Neuronal stem cell (in vitro differentiated cells): ENCODE measurements around the gene CNTNAP2.

ENCODE experiments used
- DNase-seq: peaks from one replicate; pipeline ENCODE4 v3.0.0-alpha.2; 2013; ENCODE audit warnings: low spot score
- H2AFZ ChIP-seq: one replicate; pipeline ENCODE4 v1.6.1; 2013; ENCODE audit warnings: mild to moderate bottlenecking, low read length, inconsistent platforms
- H2AK5ac ChIP-seq: 2 replicates; pipeline ENCODE4 v1.6.1; 2013; ENCODE audit warnings: low read depth, mild to moderate bottlenecking, inconsistent platforms, low read length, moderate library complexity, mixed read lengths
- H2BK120ac ChIP-seq: 2 replicates; pipeline ENCODE4 v1.6.1; 2013; ENCODE audit warnings: low read depth, mild to moderate bottlenecking, inconsistent platforms, low read length, moderate library complexity, mixed read lengths
- H2BK12ac ChIP-seq: one replicate; pipeline ENCODE4 v1.6.1; 2013; ENCODE audit warnings: low read length, inconsistent platforms
- H2BK15ac ChIP-seq: 2 replicates; pipeline ENCODE4 v1.6.1; 2013; ENCODE audit warnings: mild to moderate bottlenecking, low read length, inconsistent platforms, mixed read lengths
- H2BK5ac ChIP-seq: one replicate; pipeline ENCODE4 v1.6.1; 2013; ENCODE audit warnings: inconsistent platforms, mild to moderate bottlenecking, low read length, moderate library complexity
- H3K14ac ChIP-seq: one replicate; pipeline ENCODE4 v1.6.1; 2013; ENCODE audit warnings: low read length, inconsistent platforms
- H3K18ac ChIP-seq: 2 replicates; pipeline ENCODE4 v1.6.1; 2013; ENCODE audit warnings: low read length, inconsistent platforms
- H3K23ac ChIP-seq: 2 replicates; pipeline ENCODE4 v1.6.1; 2013; ENCODE audit warnings: low read depth, mild to moderate bottlenecking, mixed read lengths, low read length, inconsistent platforms; ENCODE audit not compliant: poor library complexity
- H3K27ac ChIP-seq: replicated peaks from 3 replicates; pipeline ENCODE4 v1.5.1; 2013; ENCODE audit warnings: low read length, inconsistent platforms
- H3K27me3 ChIP-seq, 3 experiments: 2 replicates each; pipeline ENCODE4 v1.6.1; 2013; ENCODE audit warnings: low read length in 3 of 3, mild to moderate bottlenecking in 2 of 3, inconsistent platforms in 1 of 3, low read depth in 1 of 3, mixed read lengths in 1 of 3, moderate library complexity in 1 of 3; ENCODE audit not compliant: control insufficient read depth in 3 of 3, insufficient read depth in 3 of 3
- H3K36me3 ChIP-seq, 2 donors: replicated peaks in 1 of 2; 2 replicates each; pipeline ENCODE4 v1.6.1; 2013; ENCODE audit warnings: low read length in 2 of 2; ENCODE audit not compliant: control insufficient read depth in 2 of 2, insufficient read depth in 2 of 2
- H3K4ac ChIP-seq: 2 replicates; pipeline ENCODE4 v1.6.1; 2013; ENCODE audit warnings: inconsistent platforms, mild to moderate bottlenecking, low read length, moderate library complexity
- H3K4me1 ChIP-seq, 2 donors: 1 replicate in 1 of 2; 2 replicates in 1 of 2; pipeline ENCODE4 v1.6.1; 2013; ENCODE audit warnings: low read length in 2 of 2, low read depth in 1 of 2; ENCODE audit not compliant: control insufficient read depth in 2 of 2, insufficient read depth in 1 of 2
- H3K4me2 ChIP-seq: one replicate; pipeline ENCODE4 v1.6.1; 2013; ENCODE audit warnings: mild to moderate bottlenecking, low read length, inconsistent platforms; ENCODE audit not compliant: insufficient read depth, poor library complexity, severe bottlenecking
- H3K4me3 ChIP-seq, 2 donors: 2 replicates each; pipeline ENCODE4 v1.5.1; 2013; ENCODE audit warnings: low read length in 2 of 2, mild to moderate bottlenecking in 2 of 2, inconsistent platforms in 1 of 2, moderate library complexity in 1 of 2
- H3K79me1 ChIP-seq: one replicate; pipeline ENCODE4 v1.6.1; 2013; ENCODE audit warnings: low read depth, mild to moderate bottlenecking, inconsistent platforms, low read length, moderate library complexity
- H3K9ac ChIP-seq: one replicate; pipeline ENCODE4 v1.6.1; 2013; ENCODE audit warnings: mild to moderate bottlenecking, low read depth, low read length, inconsistent platforms; ENCODE audit not compliant: poor library complexity
- H3K9me3 ChIP-seq, 2 donors: replicated peaks in 1 of 2; 2 replicates each; pipeline versions ENCODE3 to v1.6.1; 2013; ENCODE audit warnings: low read length in 2 of 2, mild to moderate bottlenecking in 2 of 2, inconsistent platforms in 1 of 2, low read depth in 1 of 2, mixed read lengths in 1 of 2, moderate library complexity in 1 of 2; ENCODE audit not compliant: control insufficient read depth in 2 of 2, insufficient read depth in 1 of 2
- H4K8ac ChIP-seq: one replicate; pipeline ENCODE4 v1.6.1; 2013; ENCODE audit warnings: low read depth, mild to moderate bottlenecking, inconsistent platforms, low read length, moderate library complexity
- H4K91ac ChIP-seq: one replicate; pipeline ENCODE4 v1.6.1; 2013; ENCODE audit warnings: low read length, low read depth, mild to moderate bottlenecking, inconsistent platforms; ENCODE audit not compliant: poor library complexity
- WGBS, 2 donors: extraction: QIAGEN DNeasy Blood & Tissue Kit; methylation state at CpG; one replicate each; pipeline ENCODE4 v1.1.7; 2013; ENCODE audit warnings: missing lambda C conversion rate in 2 of 2, mixed read lengths in 1 of 2; ENCODE audit not compliant: insufficient read length in 2 of 2, insufficient replicate concordance in 1 of 2; ENCODE audit errors: extremely low coverage in 2 of 2; 5-methylcytosine and 5-hydroxymethylcytosine counted together

CNTNAP2 gene

GRCh38 chr7:146285418-146285817, 168.8 kb downstream of the CNTNAP2 start:
- no peak overlapping the region for H3K4me3 ChIP-seq
- H2BK120ac ChIP-seq = no peak overlapping the region
- no peak overlapping the region for H2BK12ac ChIP-seq
- WGBS, 2 donors = no CpG with 5 or more reads among the region's 3 CpGs
- H3K4me1 ChIP-seq = no peaks in the 10 kb centered on the region
- no peak overlapping the region for H3K27ac ChIP-seq
- no peak overlapping the region for H3K9ac ChIP-seq
- no peaks in the 10 kb centered on the region for H3K27me3 ChIP-seq
- H3K36me3 ChIP-seq = no peaks in the 10 kb centered on the region
- no peak overlapping the region for H3K4me2 ChIP-seq
- H3K4ac ChIP-seq = no peak overlapping the region
- H2AFZ ChIP-seq = no peak overlapping the region
- H3K14ac ChIP-seq = no peak overlapping the region
- H2AK5ac ChIP-seq = no peak overlapping the region
- no peak overlapping the region for H4K91ac ChIP-seq
- no peak for DNase-seq
- H3K23ac ChIP-seq = no peak overlapping the region
- no peak overlapping the region for H2BK5ac ChIP-seq
- no peaks in the 10 kb centered on the region for H3K79me1 ChIP-seq
- H3K18ac ChIP-seq = no peak overlapping the region
- no peak overlapping the region for H4K8ac ChIP-seq
- no peaks in the 10 kb centered on the region for H3K9me3 ChIP-seq
- no peak overlapping the region for H2BK15ac ChIP-seq

- Histone ChIP-seq H4K91ac (no peak overlapping the region), H3K4me1 (no peaks in the 10 kb centered on the region), H4K8ac (no peak overlapping the region), H3K36me3 (no peaks in the 10 kb centered on the region), H3K4me3 (no peak overlapping the region), H3K4me2 (no peak overlapping the region), H2AFZ (no peak overlapping the region), H3K9me3 (no peaks in the 10 kb centered on the region), H3K4ac (no peak overlapping the region), H3K23ac (no peak overlapping the region), H2BK15ac (no peak overlapping the region), H3K79me1 (no peaks in the 10 kb centered on the region), H3K27ac (no peak overlapping the region), H2BK12ac (no peak overlapping the region), H3K9ac (no peak overlapping the region), H3K27me3 (no peaks in the 10 kb centered on the region), H3K14ac (no peak overlapping the region), H2BK5ac (no peak overlapping the region), H2AK5ac (no peak overlapping the region), H2BK120ac (no peak overlapping the region), H3K18ac (no peak overlapping the region)
- no peak for DNase-seq
- no CpG with 5 or more reads among the region's 3 CpGs for WGBS, 2 donors
These were observed 174.1 kb downstream of the CNTNAP2 start for GRCh38 chr7:146290746-146291145.

- Histone ChIP-seq H3K18ac (no peak overlapping the region), H3K9me3 (no peaks in the 10 kb centered on the region), H3K4me3 (no peak overlapping the region), H3K79me1 (no peaks in the 10 kb centered on the region), H3K27me3 (no peaks in the 10 kb centered on the region), H3K9ac (no peak overlapping the region), H2BK120ac (no peak overlapping the region), H2AFZ (no peak overlapping the region), H3K4ac (no peak overlapping the region), H2BK5ac (no peak overlapping the region), H4K8ac (no peak overlapping the region), H2BK12ac (no peak overlapping the region), H3K27ac (no peak overlapping the region), H2BK15ac (no peak overlapping the region), H3K14ac (no peak overlapping the region), H3K4me2 (no peak overlapping the region), H3K4me1 (peaks cover 0 to 3% of the 10 kb centered on the region in 2 donors), H3K36me3 (no peaks in the 10 kb centered on the region), H3K23ac (no peak overlapping the region), H2AK5ac (no peak overlapping the region), H4K91ac (no peak overlapping the region)
- no CpG with 5 or more reads among the region's 1 CpG for WGBS, 2 donors
- DNase-seq = no peak
These were observed 175.3 kb downstream of the CNTNAP2 start for GRCh38 chr7:146291900-146292299.

GRCh38 chr7:146296028-146296427, 179.4 kb downstream of the CNTNAP2 start:
- H3K27ac ChIP-seq = no peak overlapping the region
- H3K14ac ChIP-seq = no peak overlapping the region
- H2BK120ac ChIP-seq = no peak overlapping the region
- H4K8ac ChIP-seq = no peak overlapping the region
- H3K27me3 ChIP-seq = no peaks in the 10 kb centered on the region
- no peak overlapping the region for H2BK15ac ChIP-seq
- no peak overlapping the region for H4K91ac ChIP-seq
- no peak overlapping the region for H2AFZ ChIP-seq
- H3K4me3 ChIP-seq = no peak overlapping the region
- no peaks in the 10 kb centered on the region for H3K36me3 ChIP-seq
- no peak overlapping the region for H2BK12ac ChIP-seq
- no peak for DNase-seq
- H3K23ac ChIP-seq = no peak overlapping the region
- no peak overlapping the region for H3K4ac ChIP-seq
- no peaks in the 10 kb centered on the region for H3K79me1 ChIP-seq
- no peak overlapping the region for H3K9ac ChIP-seq
- no CpG with 5 or more reads among the region's 1 CpG for WGBS, 2 donors
- H3K18ac ChIP-seq = no peak overlapping the region
- no peak overlapping the region for H2AK5ac ChIP-seq
- no peaks in the 10 kb centered on the region for H3K9me3 ChIP-seq
- peaks cover 0 to 3% of the 10 kb centered on the region in 2 donors for H3K4me1 ChIP-seq
- H2BK5ac ChIP-seq = no peak overlapping the region
- no peak overlapping the region for H3K4me2 ChIP-seq
